SH-SY5Y (cell line): ENCODE data around the gene CHRM3.

ENCODE experiments used
- GATA2 ChIP-seq: IDR thresholded peaks from 2 replicates; pipeline ENCODE4 v1.6.1; 2011; ENCODE audit warnings: mild to moderate bottlenecking, low read depth, low read length
- GATA3 ChIP-seq: IDR thresholded peaks from 2 replicates; pipeline ENCODE4 v1.6.1; 2011; ENCODE audit warnings: low read depth, mild to moderate bottlenecking, low read length, moderate library complexity

The CHRM3 gene

DNA sequence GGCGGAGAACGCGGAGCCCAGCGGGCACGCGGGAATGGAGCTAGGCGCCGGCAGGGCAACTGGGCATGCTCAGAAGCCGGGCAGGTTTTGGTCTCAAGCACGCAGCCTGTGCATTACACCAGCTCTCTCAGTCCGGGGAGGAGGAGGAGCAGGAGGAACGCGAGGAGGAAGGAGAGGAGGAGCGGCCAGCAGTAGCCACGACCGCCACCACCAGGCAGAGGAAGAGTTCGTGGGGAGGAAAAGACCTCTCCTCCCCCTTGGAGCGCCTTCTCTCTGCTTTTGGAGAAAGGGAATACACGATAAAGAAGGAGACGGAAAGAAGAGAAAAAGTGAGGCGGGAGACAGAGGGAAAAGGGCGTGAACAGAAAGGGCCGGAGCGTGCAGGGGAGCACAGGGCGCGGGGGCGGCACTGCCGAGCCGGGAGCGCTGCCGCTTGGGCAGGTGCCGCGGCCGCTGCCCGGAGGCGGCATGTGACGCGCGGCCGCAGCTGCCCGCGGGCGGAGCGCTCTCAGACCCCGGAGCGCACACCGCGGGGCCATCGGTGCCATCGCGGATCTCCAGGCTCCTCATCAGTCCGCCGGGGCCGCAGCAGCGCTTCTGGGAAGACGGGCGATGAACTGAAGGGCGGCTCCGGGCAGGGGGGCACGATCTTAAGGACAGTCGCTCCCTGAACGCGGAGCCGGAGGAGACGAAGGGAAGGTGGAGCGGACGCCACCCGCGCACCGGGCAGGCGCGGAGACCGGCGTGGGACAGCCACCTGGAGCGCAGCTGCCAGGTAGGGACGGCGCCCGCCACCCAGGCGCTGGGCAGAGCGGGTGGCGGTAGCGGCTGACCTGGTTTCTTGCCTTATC is at the start of gene CHRM3:
TSS of gene CHRM3 (plus strand) at position 116 of the 851 bp plus-strand sequence. CDS start 520,884 bp downstream, outside the sequence.
- TF ChIP-seq GATA3 = no peak
- no peak for TF ChIP-seq GATA2

DNA sequence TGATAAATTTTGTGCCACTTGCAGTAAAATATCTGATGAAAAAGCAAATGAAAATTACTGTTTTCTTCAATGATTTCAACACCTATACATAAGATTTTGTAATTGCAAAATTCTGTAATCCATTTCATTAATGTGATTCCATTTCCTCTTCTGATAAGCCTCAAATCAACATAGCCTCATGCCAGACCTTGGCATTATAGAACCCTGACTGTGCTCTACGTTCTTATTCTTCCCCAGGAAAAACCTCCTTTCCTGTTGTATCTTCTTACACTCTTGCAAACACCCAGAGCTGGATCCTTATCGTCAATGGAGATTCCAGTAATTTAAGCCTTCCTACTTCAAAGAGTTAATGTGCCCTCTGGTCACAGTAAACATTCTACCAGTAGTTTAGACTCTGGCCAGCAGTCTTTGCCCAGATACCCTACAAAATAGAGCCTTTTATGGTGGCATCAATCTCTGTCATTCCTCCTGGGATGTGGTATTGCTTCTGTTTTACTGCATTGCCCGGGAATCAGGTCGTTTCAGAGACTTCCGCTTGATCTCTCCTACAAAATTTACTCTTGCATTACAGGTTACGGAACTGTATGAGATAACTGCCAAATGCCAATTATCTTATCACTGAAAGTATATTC is 48.5 kb upstream of the CHRM3 start:
- TF ChIP-seq GATA2 (no peak), GATA3 (no peak)

DNA sequence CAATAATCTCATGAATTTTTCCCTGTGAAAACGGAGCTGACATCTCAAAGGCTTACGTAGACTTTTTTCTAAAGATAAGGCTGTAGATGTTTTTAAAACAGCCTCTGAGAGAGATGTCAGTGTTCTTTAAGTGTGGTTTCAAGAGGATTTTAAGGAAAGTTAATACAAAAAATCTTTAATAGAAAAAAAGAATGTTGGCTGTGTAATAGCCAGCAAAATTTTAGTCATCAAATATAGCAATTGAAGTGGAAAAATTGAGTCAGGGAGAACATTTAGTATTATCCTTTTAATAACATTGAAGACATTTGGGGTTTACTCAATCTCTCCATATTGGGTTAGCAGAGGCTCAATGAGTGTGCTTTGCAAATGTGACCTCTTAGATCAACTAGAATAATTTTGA is 38.6 kb upstream of the CHRM3 start:
- TF ChIP-seq GATA3 (no peak), GATA2 (no peak)

DNA sequence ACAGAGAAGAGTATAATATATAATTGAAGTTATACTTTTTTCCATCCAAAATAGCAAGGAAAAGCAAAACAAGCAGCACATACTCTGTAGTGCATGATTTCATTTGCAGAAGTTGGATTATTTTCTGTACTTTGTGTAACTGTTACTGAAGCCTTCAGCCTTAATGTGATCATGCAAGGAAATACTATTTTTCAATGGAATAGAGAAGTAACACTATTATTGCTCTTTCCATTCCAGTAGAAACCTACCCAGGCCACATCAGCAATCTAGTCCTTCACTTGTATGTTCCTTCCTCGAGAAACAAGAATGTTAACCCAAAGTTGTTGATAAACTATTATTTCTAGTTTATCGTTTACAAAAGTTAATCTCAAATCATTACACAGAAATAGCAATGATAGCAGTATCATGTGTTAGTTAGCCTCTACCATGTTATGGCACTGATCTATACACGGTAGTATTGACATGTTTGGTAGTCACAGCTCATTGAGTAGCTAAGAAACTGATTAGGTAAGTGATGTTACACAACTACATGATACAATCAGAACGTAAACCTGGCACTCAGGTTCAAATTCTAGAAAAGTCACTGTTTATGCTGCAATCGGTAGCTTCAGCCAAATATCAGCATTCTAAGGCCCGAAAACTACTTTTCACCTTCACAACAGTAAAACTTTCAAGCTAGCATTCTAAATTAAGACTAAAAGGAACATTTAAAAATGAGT is 37.6 kb upstream of the CHRM3 start:
- no peak for TF ChIP-seq GATA2
- no peak for TF ChIP-seq GATA3

DNA sequence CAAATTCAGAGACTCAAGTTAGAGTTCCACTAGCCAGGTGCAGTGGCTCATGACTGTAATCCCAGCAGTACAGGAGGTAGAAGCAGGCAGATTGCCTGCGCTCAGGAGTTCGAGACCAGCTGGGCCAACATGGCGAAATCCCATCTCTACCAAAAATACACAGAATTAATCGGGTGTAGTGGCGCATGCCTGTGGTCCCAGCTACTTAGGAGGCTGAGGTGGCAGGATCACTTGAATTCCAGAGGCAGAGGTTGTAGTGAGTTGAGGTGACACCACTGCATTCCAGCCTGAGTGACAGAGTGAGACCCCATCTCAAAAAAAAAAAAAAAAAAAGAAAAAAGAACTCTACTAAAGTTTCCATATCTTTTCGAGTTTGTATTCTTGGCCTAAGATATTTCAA is 36.7 kb upstream of the CHRM3 start:
- TF ChIP-seq GATA3 (no peak), GATA2 (no peak)

DNA sequence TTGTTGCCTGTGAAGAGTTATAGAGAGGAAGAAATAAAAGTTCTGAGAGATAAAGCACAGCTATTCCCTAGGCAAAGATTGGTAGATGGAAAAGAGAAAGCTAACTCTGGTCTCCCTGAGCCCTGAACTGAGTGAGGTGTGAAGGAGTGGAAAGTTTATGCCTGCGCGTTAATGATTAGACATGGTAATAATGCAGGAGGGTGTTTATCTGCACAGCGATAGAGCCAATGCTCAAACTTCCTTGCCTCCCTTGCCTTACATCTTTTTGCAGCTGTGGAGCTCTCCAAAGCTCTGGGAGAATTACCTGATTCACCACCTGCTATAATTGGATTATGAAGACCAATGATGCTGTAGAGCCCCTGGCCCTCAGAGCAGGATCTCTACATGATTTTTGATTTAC is 32.8 kb upstream of the CHRM3 start:
- TF ChIP-seq GATA3 (no peak), GATA2 (no peak)

DNA sequence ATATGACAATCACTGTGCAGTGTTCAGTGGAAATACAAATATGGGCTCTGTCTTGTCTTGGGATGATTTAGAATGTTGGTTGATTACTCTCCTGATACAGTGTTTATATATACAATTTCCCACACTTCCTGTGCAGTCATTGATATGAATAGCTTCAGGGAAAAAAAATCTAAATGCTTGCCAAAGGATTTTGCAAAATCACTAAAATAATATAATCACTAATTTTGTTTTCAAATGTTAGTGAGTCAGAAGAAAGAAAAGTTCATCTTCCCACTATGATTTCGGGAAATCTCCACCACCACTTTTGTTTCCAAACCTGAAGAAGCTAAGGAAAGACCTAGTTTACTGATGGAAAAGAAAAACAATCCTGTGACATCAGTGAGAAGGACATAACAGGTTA is 32.1 kb upstream of the CHRM3 start:
- no peak for TF ChIP-seq GATA3
- TF ChIP-seq GATA2 = no peak

DNA sequence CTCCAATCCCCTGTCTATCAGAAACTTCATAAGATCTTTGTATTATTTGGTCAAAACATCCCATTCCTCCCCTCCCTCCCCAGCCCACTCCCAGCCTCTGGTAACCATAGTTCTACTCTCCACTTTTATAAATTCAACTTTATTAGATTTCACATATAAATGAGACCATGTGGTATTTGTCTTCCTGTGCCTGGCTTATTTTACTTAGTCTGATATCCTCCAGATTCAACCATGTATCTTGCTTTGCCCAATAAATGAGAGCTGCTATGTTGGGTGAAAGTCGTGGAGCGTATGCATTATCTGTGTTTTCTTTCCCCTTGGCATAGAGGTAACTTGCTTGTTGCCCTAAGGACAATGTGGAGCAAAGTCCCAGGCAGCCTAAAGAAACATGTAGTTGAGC is 28.5 kb upstream of the CHRM3 start:
- TF ChIP-seq GATA2 (peak; percentile 42; the same call in 1 of the 2 replicates), GATA3 (0 out of 2 replicates have a peak, but pooled peaks have one; percentile 19)

DNA sequence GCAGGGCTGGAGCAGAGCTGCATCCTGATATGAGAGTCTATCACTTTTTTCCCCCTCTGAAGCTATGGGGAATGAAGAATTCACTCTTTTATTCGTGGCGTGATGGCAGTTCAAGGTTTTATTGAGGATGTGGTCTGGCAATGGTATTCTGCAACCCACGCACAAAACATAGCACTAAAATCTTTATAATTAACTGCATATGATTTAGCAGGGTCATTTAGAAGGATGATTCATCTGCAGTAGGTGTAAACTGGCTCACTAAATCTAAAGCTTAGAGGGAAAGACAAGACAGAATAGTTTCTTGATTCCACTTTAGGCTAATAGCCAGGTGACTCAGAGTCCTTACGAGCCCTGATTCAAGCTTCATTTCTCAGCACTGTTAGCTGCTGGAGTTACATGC is 25.0 kb upstream of the CHRM3 start:
- TF ChIP-seq GATA3 (no peak), GATA2 (no peak)

DNA sequence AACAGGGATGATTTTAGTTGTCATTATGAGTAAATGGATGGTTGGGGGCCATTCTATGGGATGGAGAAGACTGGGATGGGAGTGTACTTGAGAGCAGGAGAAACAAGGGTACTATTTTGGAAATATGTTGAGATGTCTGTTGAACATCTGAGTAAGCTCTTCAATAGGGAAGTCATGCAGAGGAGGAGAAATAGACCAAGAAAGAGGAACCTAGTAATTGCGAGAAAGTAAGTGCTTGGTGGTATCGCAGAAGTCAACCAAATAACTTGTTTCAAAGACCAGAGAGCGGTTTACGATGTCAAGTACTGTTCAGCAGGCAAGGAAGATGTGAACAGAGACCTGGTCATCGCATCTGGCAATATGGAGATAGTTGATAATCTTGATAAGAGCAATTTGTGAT is 22.4 kb upstream of the CHRM3 start:
- no peak for TF ChIP-seq GATA2
- TF ChIP-seq GATA3 = no peak

DNA sequence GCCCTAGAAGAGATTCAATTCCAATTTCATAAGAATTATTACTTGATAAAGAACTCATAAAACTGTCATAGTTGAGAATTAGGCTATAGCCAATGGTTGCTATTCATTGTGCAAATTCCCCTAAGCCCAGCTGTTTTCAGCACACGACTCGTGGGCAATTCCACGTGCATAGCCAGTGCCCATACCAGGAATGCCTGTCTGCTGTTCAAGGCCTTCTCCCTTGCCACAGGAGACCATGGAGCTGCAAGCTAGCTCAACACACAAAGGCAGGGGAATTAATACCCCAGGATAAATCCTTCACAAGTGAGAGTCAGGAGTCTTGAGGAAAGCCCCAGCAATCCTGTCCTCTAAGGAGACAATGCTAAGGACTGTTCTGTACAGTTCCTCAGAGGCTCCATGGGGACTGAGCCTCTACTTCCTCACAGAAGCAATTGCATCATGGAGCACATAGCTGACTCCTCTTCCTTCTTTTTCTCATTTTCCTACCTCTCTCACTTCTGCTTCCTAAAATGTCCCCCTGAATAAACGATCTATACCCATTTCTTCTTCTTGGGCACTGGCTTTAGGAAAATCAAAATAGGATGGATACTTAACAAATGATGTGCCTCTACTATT is 19.1 kb upstream of the CHRM3 start:
- TF ChIP-seq GATA2 (no peak), GATA3 (no peak)

DNA sequence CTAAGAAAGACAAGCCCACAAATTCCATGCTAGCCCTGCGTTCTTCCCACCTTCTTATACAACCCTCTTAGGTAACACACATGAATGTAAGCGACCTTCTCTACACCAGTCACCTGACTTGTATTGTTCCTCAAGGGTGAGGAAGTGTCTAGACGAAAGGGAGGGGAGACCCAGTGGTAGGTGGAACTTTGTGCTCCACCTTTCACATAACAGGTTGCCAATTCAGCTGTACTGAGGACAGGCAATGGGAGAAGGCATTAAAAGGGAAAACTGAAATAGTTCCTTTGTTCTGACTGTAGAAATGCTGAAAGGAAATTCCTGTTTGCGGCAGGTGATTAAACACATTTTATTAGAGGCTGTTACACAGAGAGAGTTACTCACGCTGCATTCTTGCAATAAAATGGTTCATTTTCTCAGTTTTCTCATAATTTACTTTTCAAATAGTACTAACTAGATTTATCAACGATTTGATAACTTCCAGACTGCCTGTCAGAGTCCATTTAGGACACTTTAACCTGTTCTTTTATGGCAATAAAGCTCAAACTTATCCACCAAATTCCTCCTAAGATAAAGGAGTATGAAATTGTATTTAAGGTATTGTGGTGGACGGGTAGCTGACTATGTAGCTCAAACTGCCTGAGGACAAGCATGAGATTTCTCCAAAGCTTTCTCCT is 17.8 kb upstream of the CHRM3 start:
- TF ChIP-seq GATA3 (no peak), GATA2 (no peak)

DNA sequence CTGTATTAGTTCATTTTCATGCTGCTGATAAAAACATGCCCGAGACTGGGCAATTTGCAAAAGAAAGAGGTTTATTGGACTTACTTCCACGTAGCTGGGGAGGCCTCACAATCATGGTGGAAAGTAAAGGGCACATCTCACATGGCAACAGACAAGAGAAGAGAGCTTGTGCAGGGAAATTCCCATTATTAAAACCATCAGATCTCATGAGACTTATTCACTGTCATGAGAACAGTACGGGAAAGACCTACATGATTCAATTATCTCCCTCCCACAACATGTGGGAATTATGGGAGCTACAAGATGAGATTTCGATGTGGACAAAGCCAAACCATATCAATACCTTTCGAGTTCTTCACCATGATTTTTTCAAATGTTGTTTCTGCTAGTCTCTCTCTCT is 3.7 kb upstream of the CHRM3 start:
- TF ChIP-seq GATA2 (no peak), GATA3 (no peak)
